ENCODE results near the gene C12orf54. TPM values are rescaled to one million over a fixed set of nuclear protein-coding genes. Genes with fewer than 3 reads are reported as not detected.
"Not testable (repeated sequence)": the region's sequence is repeated elsewhere in the genome, so short reads cannot be mapped to it uniquely, and the experiment has no call there.

The C12orf54 gene
- total RNA-seq, 1 donor from 2014 or later, result not detected

- DNase-seq, result no peak
Observed at GRCh38 chr12:48510111-48510510, 27.8 kb downstream of the C12orf54 start.

- DNase-seq, result no peak
Observed at GRCh38 chr12:48512855-48513254, 30.6 kb downstream of the C12orf54 start.

- DNase-seq, result no peak
Observed at GRCh38 chr12:48514728-48515127, 32.4 kb downstream of the C12orf54 start.

- not testable (repeated sequence) for DNase-seq
Observed at GRCh38 chr12:48520381-48520780, 38.1 kb downstream of the C12orf54 start.

GRCh38 chr12:48525332-48525731 is 43.0 kb downstream of the C12orf54 start, which contains the start of gene OR8S1:
Gene OR8S1, plus strand, starts transcription at chr12:48525632. Its CDS starts 0 bp downstream, at chr12:48525632.
- no peak for DNase-seq

GRCh38 chr12:48527891-48528670 is 45.8 kb downstream of the C12orf54 start:
- DNase-seq, result no peak

GRCh38 chr12:48532601-48533000 is 50.3 kb downstream of the C12orf54 start:
- DNase-seq, result no peak

- DNase-seq, result no peak
Observed at GRCh38 chr12:48536602-48537001, 54.3 kb downstream of the C12orf54 start.

GRCh38 chr12:48542300-48542928 is 60.1 kb downstream of the C12orf54 start:
- no peak for DNase-seq

- DNase-seq, result no peak
Observed at GRCh38 chr12:48545833-48546469, 63.7 kb downstream of the C12orf54 start.

Other genes starting within 250 kb of the C12orf54 start
- gene ZNF641, start 131.6 kb upstream of the C12orf54 start, total RNA-seq, result 50.5 TPM
- 0.31 TPM for gene ANP32D, start 9.9 kb upstream of the C12orf54 start, total RNA-seq
- gene OR8S1, start 43.1 kb downstream of the C12orf54 start, total RNA-seq, result not detected
- 0.47 TPM for gene LALBA, start 87.5 kb downstream of the C12orf54 start, total RNA-seq
- gene KANSL2, start 199.7 kb downstream of the C12orf54 start, total RNA-seq, result 58.6 TPM
- 44.0 TPM for gene CCNT1, start 234.2 kb downstream of the C12orf54 start, total RNA-seq